ENCODE data around the gene DDX39A. TPM values are rescaled to one million over a fixed set of nuclear protein-coding genes. Genes with fewer than 3 reads are reported as not detected.

DDX39A gene
- total RNA-seq, 3 donors from 2014 or later: 56.9 to 85.5 (median 66.5) TPM

DNA sequence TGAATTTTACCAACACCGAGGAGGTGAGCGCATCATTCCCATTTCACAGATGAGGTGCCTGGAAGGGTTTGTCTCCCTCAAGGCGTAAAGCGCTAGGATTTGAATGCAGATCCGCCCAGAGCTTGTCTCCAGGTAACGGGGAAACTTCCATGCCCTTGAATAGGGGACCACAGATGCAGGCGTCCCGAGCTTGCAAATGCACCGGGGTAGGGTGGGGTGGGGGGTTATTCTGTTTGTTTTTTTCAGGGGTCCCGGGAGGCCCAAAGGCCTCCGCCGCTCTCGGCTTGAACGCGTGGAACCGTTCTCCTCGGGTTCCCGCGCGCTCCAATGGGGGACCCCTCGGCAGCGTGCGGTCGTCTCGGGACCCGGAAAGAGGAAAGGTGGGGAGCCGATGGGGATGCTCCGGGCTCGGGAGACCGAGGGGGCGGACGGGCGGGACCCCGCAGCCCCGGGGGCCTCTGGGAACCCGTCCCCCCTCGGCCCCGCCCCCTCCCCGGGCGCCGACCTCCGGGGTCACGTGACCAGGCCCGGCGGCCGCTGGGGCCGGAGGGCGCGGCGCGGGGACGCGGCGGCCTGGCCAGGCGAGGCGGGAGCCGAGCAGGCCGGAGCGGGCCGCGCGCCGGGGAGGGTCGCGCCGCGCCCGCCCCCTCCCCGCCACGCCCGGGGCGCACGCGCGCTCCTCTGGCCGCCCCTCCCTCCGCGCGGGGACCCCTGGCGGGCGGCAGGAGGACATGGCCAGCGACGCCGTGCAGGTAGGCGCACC lies 13.8 kb upstream of the DDX39A start, which contains the start of gene PKN1:
PKN1 (plus strand) TSS at position 516 of the 763 bp plus-strand sequence; CDS start at position 732, 216 bp downstream.
- no peaks in the 10 kb centered on the region for H3K9me3 ChIP-seq
- DNase-seq: peak; percentile 44 to 72 (median 70)
- TF ChIP-seq, protein P1, sequence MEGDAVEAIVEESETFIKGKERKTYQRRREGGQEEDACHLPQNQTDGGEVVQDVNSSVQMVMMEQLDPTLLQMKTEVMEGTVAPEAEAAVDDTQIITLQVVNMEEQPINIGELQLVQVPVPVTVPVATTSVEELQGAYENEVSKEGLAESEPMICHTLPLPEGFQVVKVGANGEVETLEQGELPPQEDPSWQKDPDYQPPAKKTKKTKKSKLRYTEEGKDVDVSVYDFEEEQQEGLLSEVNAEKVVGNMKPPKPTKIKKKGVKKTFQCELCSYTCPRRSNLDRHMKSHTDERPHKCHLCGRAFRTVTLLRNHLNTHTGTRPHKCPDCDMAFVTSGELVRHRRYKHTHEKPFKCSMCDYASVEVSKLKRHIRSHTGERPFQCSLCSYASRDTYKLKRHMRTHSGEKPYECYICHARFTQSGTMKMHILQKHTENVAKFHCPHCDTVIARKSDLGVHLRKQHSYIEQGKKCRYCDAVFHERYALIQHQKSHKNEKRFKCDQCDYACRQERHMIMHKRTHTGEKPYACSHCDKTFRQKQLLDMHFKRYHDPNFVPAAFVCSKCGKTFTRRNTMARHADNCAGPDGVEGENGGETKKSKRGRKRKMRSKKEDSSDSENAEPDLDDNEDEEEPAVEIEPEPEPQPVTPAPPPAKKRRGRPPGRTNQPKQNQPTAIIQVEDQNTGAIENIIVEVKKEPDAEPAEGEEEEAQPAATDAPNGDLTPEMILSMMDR (IDR thresholded peaks at IDR 0.05): no peak
- intact Hi-C loops (cut with DNase I, micrococcal nuclease): no loop called here
- no peaks in the 10 kb centered on the region for H3K36me3 ChIP-seq (ENCODE audit: low read depth)
- peak; percentile 36 for ATAC-seq
- H3K4me1 ChIP-seq (ENCODE audit: low read depth): peaks cover 13% of the 10 kb centered on the region
- peak within 1 kb of the TSS; percentile 51 for H3K4me3 ChIP-seq

DNA sequence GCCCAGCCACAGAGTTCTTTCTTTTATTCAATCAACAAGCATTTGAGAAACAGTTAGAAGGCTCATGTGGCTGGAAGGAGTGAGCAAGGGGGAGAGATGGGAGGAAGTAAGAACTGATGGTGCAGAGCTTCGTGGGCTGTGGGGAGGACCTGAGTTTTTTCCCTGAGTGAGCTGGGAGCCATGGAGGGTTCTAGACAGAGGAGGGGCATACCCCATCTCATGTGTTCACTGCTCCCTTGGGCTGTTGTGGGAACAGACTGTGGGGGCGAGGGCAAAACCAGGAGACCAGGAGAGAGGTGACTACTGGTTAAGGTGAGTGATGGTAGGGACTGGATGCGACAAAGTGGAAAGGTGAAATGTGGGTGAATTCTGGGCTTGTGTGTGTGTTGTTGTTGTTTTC lies 11.6 kb upstream of the DDX39A start:
- no peaks in the 10 kb centered on the region for H3K36me3 ChIP-seq (ENCODE audit: low read depth)
- H3K4me1 ChIP-seq (ENCODE audit: low read depth): peaks cover 13% of the 10 kb centered on the region
- no peak overlapping the region for H3K4me3 ChIP-seq
- ATAC-seq (no peak), DNase-seq (no peak)
- TF ChIP-seq, protein P1 (IDR thresholded peaks at IDR 0.05): no peak
- intact Hi-C loops (cut with DNase I, micrococcal nuclease): no loop called here
- no peaks in the 10 kb centered on the region for H3K9me3 ChIP-seq

DNA sequence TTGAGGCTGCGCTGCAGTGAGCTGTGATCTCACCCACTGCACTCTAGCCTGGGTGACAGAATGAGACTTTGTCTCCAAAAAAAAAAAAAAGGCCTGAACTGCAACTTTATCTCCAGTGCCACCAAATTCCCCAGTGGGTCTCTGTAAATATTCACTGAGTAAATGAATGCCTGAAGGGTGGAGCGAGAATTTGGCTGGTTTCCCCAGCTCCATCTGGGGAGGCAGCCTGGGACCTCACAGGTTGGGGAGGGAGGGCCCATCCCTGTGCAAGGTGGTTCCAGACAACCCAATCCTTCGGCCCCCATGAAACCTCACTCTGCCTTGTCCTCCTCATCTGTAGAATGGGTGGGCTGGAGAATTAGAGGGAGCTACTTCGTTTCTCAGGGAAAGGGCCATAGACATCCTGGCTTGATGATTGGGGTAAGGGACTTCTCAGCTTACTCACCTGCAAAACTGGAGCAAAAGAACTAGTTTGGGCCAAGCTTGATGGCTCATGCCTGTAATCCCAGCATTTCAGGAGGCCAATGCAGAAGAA lies 9.8 kb upstream of the DDX39A start:
- no peak for ATAC-seq
- intact Hi-C loops (cut with DNase I, micrococcal nuclease): no loop called here

DNA sequence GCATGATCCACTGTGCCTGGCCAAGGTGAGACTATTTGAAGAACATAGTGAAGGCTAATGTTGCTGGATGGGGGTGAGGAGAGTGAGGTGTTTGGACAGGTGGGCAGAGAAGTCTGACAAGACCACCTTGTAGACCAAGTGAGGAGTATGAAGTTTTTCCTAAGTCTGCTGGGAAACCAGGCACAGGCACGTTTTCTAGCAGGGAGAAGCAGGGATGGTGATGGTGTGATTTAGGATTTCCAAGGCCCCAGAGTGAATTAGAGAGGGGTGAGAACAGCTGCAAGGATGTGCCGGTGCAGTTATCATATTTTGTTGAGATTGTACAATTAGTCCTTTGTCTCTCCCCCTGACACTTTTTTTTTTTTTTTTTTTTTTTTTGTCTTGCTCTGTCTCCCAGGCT lies 8.3 kb upstream of the DDX39A start:
- H3K36me3 ChIP-seq (ENCODE audit: low read depth): no peaks in the 10 kb centered on the region

More for the DNA sequence above, 9.8 kb upstream of the DDX39A start:
- H3K4me3 ChIP-seq: no peak overlapping the region
- H3K4me1 ChIP-seq (ENCODE audit: low read depth): peaks cover 2% of the 10 kb centered on the region
- no peaks in the 10 kb centered on the region for H3K9me3 ChIP-seq
- no peaks in the 10 kb centered on the region for H3K36me3 ChIP-seq (ENCODE audit: low read depth)
- no peak for DNase-seq
- TF ChIP-seq, protein P1 (IDR thresholded peaks at IDR 0.05): no peak

DNA sequence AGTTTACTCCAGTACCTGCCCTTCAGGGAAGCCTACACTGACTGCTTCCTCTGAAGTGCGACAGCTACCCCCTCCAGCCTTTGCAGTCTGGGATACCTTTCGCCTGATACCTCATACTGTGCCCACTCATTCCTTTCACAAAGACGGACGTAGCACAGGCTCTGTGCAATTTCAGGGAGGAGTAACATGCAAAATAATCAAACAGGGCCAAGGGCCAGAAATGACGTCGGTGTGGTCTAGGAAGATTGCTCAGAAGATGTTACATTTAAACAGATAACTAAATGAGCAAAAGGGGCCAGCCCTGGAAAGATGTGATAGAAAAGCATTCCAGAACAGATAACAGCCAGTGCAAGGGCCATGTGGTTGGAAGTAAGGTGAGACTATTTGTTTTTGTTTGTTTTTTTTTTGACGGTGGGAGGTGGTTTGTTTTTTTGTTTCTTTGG lies 6.6 kb upstream of the DDX39A start:
- no peak for ATAC-seq
- TF ChIP-seq, protein P1 (IDR thresholded peaks at IDR 0.05): no peak

More for the DNA sequence above, 8.3 kb upstream of the DDX39A start:
- ATAC-seq: no peak
- Histone ChIP-seq H3K4me3 (no peak overlapping the region), H3K4me1 (ENCODE audit: low read depth) (no peaks in the 10 kb centered on the region), H3K9me3 (no peaks in the 10 kb centered on the region)
- intact Hi-C loops (cut with DNase I, micrococcal nuclease): no loop called here
- no peak for DNase-seq
- TF ChIP-seq, protein P1 (IDR thresholded peaks at IDR 0.05): no peak

More for the DNA sequence above, 6.6 kb upstream of the DDX39A start:
- Histone ChIP-seq H3K4me3 (no peak overlapping the region), H3K9me3 (no peaks in the 10 kb centered on the region), H3K36me3 (ENCODE audit: low read depth) (no peaks in the 10 kb centered on the region), H3K4me1 (ENCODE audit: low read depth) (no peaks in the 10 kb centered on the region)
- intact Hi-C loops (cut with DNase I, micrococcal nuclease): no loop called here
- DNase-seq: no peak

Data from mucosa of descending colon (tissue), 3 donors.